ENCODE data around the gene PIP5K1C. TPM values are rescaled to one million over a fixed set of nuclear protein-coding genes. Genes with fewer than 3 reads are reported as not detected.

Gene PIP5K1C
- total RNA-seq, 1 donor from 2014 or later = 42.0 TPM

DNA sequence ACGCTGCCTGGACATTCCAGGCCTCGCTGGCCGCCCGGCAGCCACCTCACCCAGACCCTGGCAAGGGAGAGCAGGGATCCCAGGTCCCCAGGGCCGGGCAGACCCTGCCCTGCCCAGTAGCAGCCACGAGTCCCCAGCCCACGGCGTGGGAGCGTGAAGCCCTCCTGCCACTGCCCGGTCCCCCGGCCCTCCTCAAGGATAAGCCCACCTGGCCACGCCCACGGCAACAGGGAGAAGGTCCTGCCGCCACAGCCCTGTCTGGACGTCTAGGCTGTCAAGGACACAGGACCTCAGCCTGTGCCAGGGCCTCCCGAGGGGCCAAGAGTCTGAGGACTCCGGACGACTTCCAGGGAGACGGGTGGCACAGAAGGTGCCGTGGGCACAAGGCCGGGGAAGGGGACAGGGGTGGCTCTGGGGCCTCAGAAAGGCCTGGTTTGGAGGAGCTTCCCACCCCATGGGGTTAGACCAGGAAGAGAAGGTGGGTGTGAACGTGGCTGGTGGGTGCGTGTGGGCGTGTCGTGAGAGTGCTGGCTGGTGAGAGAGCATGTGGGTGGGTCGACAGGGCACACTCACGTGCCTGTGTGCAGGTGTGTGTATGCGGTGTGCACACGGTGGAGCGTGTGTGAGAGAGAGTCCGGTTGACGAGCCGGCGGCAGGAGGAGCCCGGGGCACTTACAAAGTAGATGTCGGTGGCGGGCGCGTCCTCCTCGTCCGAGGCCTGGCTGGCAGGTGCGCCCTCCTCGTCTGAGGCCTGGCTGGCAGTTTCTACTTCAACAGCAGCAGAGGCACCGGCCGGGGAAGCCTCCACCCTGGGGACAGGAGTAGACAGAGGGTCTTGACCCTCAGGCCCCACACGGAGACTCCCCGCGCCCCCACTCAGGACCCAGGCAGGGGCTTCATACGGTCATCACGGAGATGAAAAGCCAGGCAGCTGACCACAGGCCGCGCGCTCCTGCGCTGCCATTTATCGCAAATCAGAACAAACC, 61.8 kb downstream of the PIP5K1C start:
- no peaks in the 10 kb centered on the region for H3K27me3 ChIP-seq (ENCODE audit: insufficient read depth, low read length)
- no peaks in the 10 kb centered on the region for H3K9me3 ChIP-seq (ENCODE audit: insufficient read depth, low read depth, low read length)
- TF ChIP-seq, protein P1, sequence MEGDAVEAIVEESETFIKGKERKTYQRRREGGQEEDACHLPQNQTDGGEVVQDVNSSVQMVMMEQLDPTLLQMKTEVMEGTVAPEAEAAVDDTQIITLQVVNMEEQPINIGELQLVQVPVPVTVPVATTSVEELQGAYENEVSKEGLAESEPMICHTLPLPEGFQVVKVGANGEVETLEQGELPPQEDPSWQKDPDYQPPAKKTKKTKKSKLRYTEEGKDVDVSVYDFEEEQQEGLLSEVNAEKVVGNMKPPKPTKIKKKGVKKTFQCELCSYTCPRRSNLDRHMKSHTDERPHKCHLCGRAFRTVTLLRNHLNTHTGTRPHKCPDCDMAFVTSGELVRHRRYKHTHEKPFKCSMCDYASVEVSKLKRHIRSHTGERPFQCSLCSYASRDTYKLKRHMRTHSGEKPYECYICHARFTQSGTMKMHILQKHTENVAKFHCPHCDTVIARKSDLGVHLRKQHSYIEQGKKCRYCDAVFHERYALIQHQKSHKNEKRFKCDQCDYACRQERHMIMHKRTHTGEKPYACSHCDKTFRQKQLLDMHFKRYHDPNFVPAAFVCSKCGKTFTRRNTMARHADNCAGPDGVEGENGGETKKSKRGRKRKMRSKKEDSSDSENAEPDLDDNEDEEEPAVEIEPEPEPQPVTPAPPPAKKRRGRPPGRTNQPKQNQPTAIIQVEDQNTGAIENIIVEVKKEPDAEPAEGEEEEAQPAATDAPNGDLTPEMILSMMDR (IDR thresholded peaks at IDR 0.05; ENCODE audit: insufficient read depth, low read depth, low read length) = no peak
- no peak for TF ChIP-seq EZH2 (IDR thresholded peaks at IDR 0.05; ENCODE audit: insufficient read depth, low read length)
- Mint-ChIP-seq H3K9me3 (ENCODE audit: unreplicated experiment) (no peaks in the 10 kb centered on the region), H3K27ac (ENCODE audit: unreplicated experiment) (no peak overlapping the region), H3K36me3 (ENCODE audit: low read depth, unreplicated experiment) (peaks cover 7% of the 10 kb centered on the region), H3K4me3 (ENCODE audit: unreplicated experiment) (no peak overlapping the region), H3K4me1 (ENCODE audit: low read depth, unreplicated experiment) (no peaks in the 10 kb centered on the region), H3K27me3 (ENCODE audit: low read depth, unreplicated experiment) (no peaks in the 10 kb centered on the region)
- H3K9ac ChIP-seq (ENCODE audit: low read length) = no peak overlapping the region
- no peak overlapping the region for H3K4me2 ChIP-seq (ENCODE audit: low read length)
- no peak for DNase-seq (ENCODE audit: low read depth)
- no peak for FAIRE-seq
- H3K36me3 ChIP-seq (ENCODE audit: insufficient read depth, low read length) = peaks cover 7% of the 10 kb centered on the region
- no peak overlapping the region for H3K4me3 ChIP-seq (ENCODE audit: insufficient read depth, low read depth, low read length)
- no peaks in the 10 kb centered on the region for H3K79me2 ChIP-seq (ENCODE audit: insufficient read depth, low read length)
- H3K4me1 ChIP-seq (ENCODE audit: insufficient read depth, low read length) = no peaks in the 10 kb centered on the region
- H3K27ac ChIP-seq (ENCODE audit: low read depth, low read length) = no peak overlapping the region
- H2AFZ ChIP-seq (ENCODE audit: low read depth, low read length) = no peak overlapping the region
- no peaks in the 10 kb centered on the region for H4K20me1 ChIP-seq (ENCODE audit: insufficient read depth, low read length)

DNA sequence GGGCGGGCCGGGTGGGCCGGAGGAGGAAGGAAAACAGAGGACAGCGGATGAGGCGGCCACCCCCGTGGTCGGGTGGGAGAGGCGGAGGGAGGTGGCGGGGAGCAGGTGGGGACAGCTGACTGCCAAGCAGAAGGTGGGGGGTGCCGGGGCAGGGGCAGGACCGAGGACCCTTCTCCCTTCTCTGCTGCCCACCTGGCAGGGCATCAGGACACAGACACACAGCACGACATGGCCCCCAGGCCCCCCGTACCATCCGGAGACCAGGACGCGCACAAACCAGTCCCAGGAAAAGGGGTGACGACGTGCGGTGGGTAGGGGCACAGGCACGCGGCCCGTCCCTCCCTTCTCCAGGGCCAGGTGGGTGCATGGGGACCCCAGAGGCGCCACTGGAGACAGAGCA, 62.6 kb downstream of the PIP5K1C start:
- H3K36me3 Mint-ChIP-seq (ENCODE audit: low read depth, unreplicated experiment) = peaks cover 7% of the 10 kb centered on the region
- H3K27me3 ChIP-seq (ENCODE audit: insufficient read depth, low read length) = no peaks in the 10 kb centered on the region

More for the DNA sequence above, 62.6 kb downstream of the PIP5K1C start:
- no peak overlapping the region for H3K27ac Mint-ChIP-seq (ENCODE audit: unreplicated experiment)
- no peak overlapping the region for H3K27ac ChIP-seq (ENCODE audit: low read depth, low read length)
- H4K20me1 ChIP-seq (ENCODE audit: insufficient read depth, low read length) = no peaks in the 10 kb centered on the region
- H3K4me3 ChIP-seq (ENCODE audit: insufficient read depth, low read depth, low read length) = no peak overlapping the region
- TF ChIP-seq, protein P1 (IDR thresholded peaks at IDR 0.05; ENCODE audit: insufficient read depth, low read depth, low read length) = no peak
- no peak for TF ChIP-seq EZH2 (IDR thresholded peaks at IDR 0.05; ENCODE audit: insufficient read depth, low read length)
- H3K27me3 Mint-ChIP-seq (ENCODE audit: low read depth, unreplicated experiment) = no peaks in the 10 kb centered on the region
- H3K4me2 ChIP-seq (ENCODE audit: low read length) = no peak overlapping the region
- H3K36me3 ChIP-seq (ENCODE audit: insufficient read depth, low read length) = peaks cover 7% of the 10 kb centered on the region
- no peak overlapping the region for H3K4me3 Mint-ChIP-seq (ENCODE audit: unreplicated experiment)
- H2AFZ ChIP-seq (ENCODE audit: low read depth, low read length) = no peak overlapping the region
- no peak overlapping the region for H3K9ac ChIP-seq (ENCODE audit: low read length)
- no peaks in the 10 kb centered on the region for H3K9me3 ChIP-seq (ENCODE audit: insufficient read depth, low read depth, low read length)
- no peaks in the 10 kb centered on the region for H3K9me3 Mint-ChIP-seq (ENCODE audit: unreplicated experiment)
- no peak for FAIRE-seq
- no peak for DNase-seq (ENCODE audit: low read depth)
- no peaks in the 10 kb centered on the region for H3K79me2 ChIP-seq (ENCODE audit: insufficient read depth, low read length)
- H3K4me1 Mint-ChIP-seq (ENCODE audit: low read depth, unreplicated experiment) = no peaks in the 10 kb centered on the region
- no peaks in the 10 kb centered on the region for H3K4me1 ChIP-seq (ENCODE audit: insufficient read depth, low read length)

Measured in astrocyte (in vitro differentiated cells and primary cell).